HEK293 (cell line): ENCODE measurements around the gene COL4A1.

Experiments
- CTCF ChIA-PET: fragments of 350-600 bp; formaldehyde crosslinking; extraction: SDS; loops from one replicate; lab custom pipeline; 2021; ENCODE audit warnings: antibody characterized with exemption; lab: Yijun Ruan, JAX
- POLR2A ChIA-PET: fragments of 300-600 bp; formaldehyde crosslinking; extraction: SDS; loops from one replicate; lab custom pipeline; 2020; ENCODE audit warnings: antibody characterized with exemption, inconsistent platforms; lab: Yijun Ruan, JAX
- H3K27ac ChIP-seq: fragments of 200-500 bp; sonication (Bioruptor generic); 2 replicates; pipeline ENCODE4 v1.5.1; 2014; ENCODE audit warnings: low read depth, low read length, control low read depth, inconsistent platforms; ENCODE audit errors: extremely low read depth
- H3K36me3 ChIP-seq, 2 experiments: fragments of 200-500 bp in 1 of 2; sonication (Bioruptor generic) in 1 of 2; 1 replicate in 1 of 2; 2 replicates in 1 of 2; pipeline ENCODE4 v1.5.1; 2014 to 2017; ENCODE audit warnings: inconsistent platforms in 2 of 2, low read length in 2 of 2; ENCODE audit not compliant: control insufficient read depth in 2 of 2, insufficient read depth in 1 of 2
- H3K4me1 ChIP-seq: fragments of 200-500 bp; sonication (Bioruptor generic); 2 replicates; pipeline ENCODE4 v1.5.1; 2014; ENCODE audit warnings: mild to moderate bottlenecking, low read length, inconsistent platforms; ENCODE audit not compliant: control insufficient read depth, insufficient read depth
- H3K4me3 ChIP-seq: 2 replicates; pipeline ENCODE4 v1.5.1; 2011; ENCODE audit warnings: low read depth, mild to moderate bottlenecking, control low read depth, low read length, moderate library complexity
- H3K9me3 ChIP-seq: fragments of 200-500 bp; sonication (Bioruptor generic); 2 replicates; pipeline ENCODE4 v1.5.1; 2014; ENCODE audit warnings: low read depth, low read length, inconsistent platforms; ENCODE audit not compliant: control insufficient read depth, insufficient read depth
- INSM2 ChIP-seq: fragments of 450-650 bp; formaldehyde crosslinking; IDR thresholded peaks from 2 replicates; pipeline ENCODE4 v1.5.1; 2016; ENCODE audit warnings: missing biosample characterization, missing genetic modification characterization
- KLF1 ChIP-seq: fragments of 450-650 bp; formaldehyde crosslinking; IDR thresholded peaks from 2 replicates; pipeline ENCODE4 v1.5.1; 2016; ENCODE audit warnings: missing biosample characterization, missing genetic modification characterization
- OVOL3 ChIP-seq: fragments of 450-650 bp; formaldehyde crosslinking; IDR thresholded peaks from 2 replicates; pipeline ENCODE4 v1.5.1; 2016; ENCODE audit warnings: missing biosample characterization, missing genetic modification characterization
- ZFHX2 ChIP-seq: fragments of 450-650 bp; formaldehyde crosslinking; conservative IDR thresholded peaks from 2 replicates; pipeline ENCODE4 v1.5.1; 2016; ENCODE audit warnings: missing biosample characterization, missing genetic modification characterization
- ZFP69B ChIP-seq: fragments of 450-650 bp; formaldehyde crosslinking; IDR thresholded peaks from 2 replicates; pipeline ENCODE4 v1.5.1; 2016; ENCODE audit warnings: missing biosample characterization, missing genetic modification characterization
- ZNF18 ChIP-seq: fragments of 450-650 bp; formaldehyde crosslinking; IDR thresholded peaks from 2 replicates; pipeline ENCODE4 v1.5.1; 2016; ENCODE audit warnings: missing biosample characterization, missing genetic modification characterization
- ZNF19 ChIP-seq: fragments of 450-650 bp; formaldehyde crosslinking; IDR thresholded peaks from 2 replicates; pipeline ENCODE4; 2016; ENCODE audit warnings: missing biosample characterization, missing genetic modification characterization, low read depth
- ZNF239 ChIP-seq: fragments of 450-650 bp; formaldehyde crosslinking; IDR thresholded peaks from 2 replicates; pipeline ENCODE4 v1.5.1; 2016; ENCODE audit warnings: missing biosample characterization, missing genetic modification characterization
- ZNF274 ChIP-seq, 2 experiments: fragments of 200-500 bp in 1 of 2; fragments of 450-650 bp in 1 of 2; sonication (Bioruptor generic) in 1 of 2; formaldehyde crosslinking in 1 of 2; IDR thresholded peaks; 2 replicates each; pipeline versions ENCODE4 v1.5.1 to v1.6.1; 2014 to 2016; ENCODE audit warnings: borderline replicate concordance in 1 of 2, inconsistent platforms in 1 of 2, low read length in 1 of 2, missing biosample characterization in 1 of 2, missing genetic modification characterization in 1 of 2
- ZNF366 ChIP-seq: fragments of 450-650 bp; formaldehyde crosslinking; conservative IDR thresholded peaks from 2 replicates; pipeline ENCODE4 v1.5.1; 2016; ENCODE audit warnings: missing biosample characterization, missing genetic modification characterization
- ZNF529 ChIP-seq: fragments of 450-650 bp; formaldehyde crosslinking; IDR thresholded peaks from 2 replicates; pipeline ENCODE4 v1.5.1; 2017; ENCODE audit warnings: missing genetic modification characterization, missing biosample characterization; ENCODE audit not compliant: insufficient replicate concordance
- ZNF639 ChIP-seq: fragments of 450-650 bp; formaldehyde crosslinking; IDR thresholded peaks from 2 replicates; pipeline ENCODE4 v1.5.1; 2016; ENCODE audit warnings: missing biosample characterization, missing genetic modification characterization
- ZNF747 ChIP-seq: fragments of 450-650 bp; formaldehyde crosslinking; IDR thresholded peaks from 2 replicates; pipeline ENCODE4 v1.5.1; 2016; ENCODE audit warnings: missing biosample characterization, missing genetic modification characterization
- ZNF768 ChIP-seq: fragments of 450-650 bp; formaldehyde crosslinking; IDR thresholded peaks from 2 replicates; pipeline ENCODE4 v1.5.1; 2018; ENCODE audit warnings: missing biosample characterization, mild to moderate bottlenecking, missing genetic modification characterization
- ZSCAN4 ChIP-seq: fragments of 450-650 bp; formaldehyde crosslinking; IDR thresholded peaks from 2 replicates; pipeline ENCODE4 v1.5.1; 2017; ENCODE audit warnings: missing biosample characterization, missing genetic modification characterization

The COL4A1 gene

GRCh38 chr13:110229905-110230563 lies 76.9 kb downstream of the COL4A1 start (continued):
- TF ChIP-seq ZFHX2 (tag by site-specific recombination): 0 out of 2 replicates have a peak, but pooled peaks have one; percentile 27
- TF ChIP-seq OVOL3 (tag by site-specific recombination): no peak
- no peak for TF ChIP-seq KLF1 (tag by site-specific recombination)
- peak; percentile 67; the same call in 1 of the 2 replicates for TF ChIP-seq ZNF18 (tag by site-specific recombination)
- TF ChIP-seq ZNF19 (tag by site-specific recombination): no peak

GRCh38 chr13:110228936-110229904 lies 77.7 kb downstream of the COL4A1 start:
- POLR2A ChIA-PET: no interaction called here
- H3K4me1 ChIP-seq: no peaks in the 10 kb centered on the region
- no peaks in the 10 kb centered on the region for H3K9me3 ChIP-seq
- no peak overlapping the region for H3K27ac ChIP-seq
- H3K4me3 ChIP-seq: no peak overlapping the region
- TF ChIP-seq ZFP69B (tag by site-specific recombination) (no peak), ZNF274 (IDR thresholded peaks at IDR 0.05; ENCODE audit: low read length) (no peak), ZNF274 (tag by site-specific recombination; IDR thresholded peaks at IDR 0.05; ENCODE audit: borderline replicate concordance) (no peak)
- TF ChIP-seq, all 188 proteins: peak for 0
- CTCF ChIA-PET: interaction anchor here (1.2 to 1.7 kb wide), 2 partner anchors 10 to 183 kb away, joined by 3 to 5 read pairs; no protein-coding TSS in a partner anchor
- no peaks in the 10 kb centered on the region for H3K36me3 ChIP-seq

GRCh38 chr13:110227864-110228643 lies 78.9 kb downstream of the COL4A1 start:
- POLR2A ChIA-PET: no interaction called here

GRCh38 chr13:110227416-110227815 lies 79.5 kb downstream of the COL4A1 start:
- TF ChIP-seq ZFHX2 (tag by site-specific recombination) (peak; percentile 41), INSM2 (tag by site-specific recombination) (no peak), ZSCAN4 (tag by site-specific recombination) (peak; percentile 77)
- TF ChIP-seq, all 188 proteins: peak for 2
- Histone ChIP-seq H3K27ac (no peak overlapping the region), H3K4me3 (no peak overlapping the region), H3K4me1 (no peaks in the 10 kb centered on the region), H3K36me3 (no peaks in the 10 kb centered on the region), H3K9me3 (no peaks in the 10 kb centered on the region)
- POLR2A ChIA-PET: no interaction called here
- CTCF ChIA-PET: interaction anchor here (1.7 kb wide), 1 partner anchor 11 kb away, joined by 5 read pairs; no protein-coding TSS in a partner anchor

More at GRCh38 chr13:110227864-110228643, 78.9 kb downstream of the COL4A1 start:
- Histone ChIP-seq H3K36me3 (no peaks in the 10 kb centered on the region), H3K27ac (no peak overlapping the region), H3K9me3 (no peaks in the 10 kb centered on the region), H3K4me1 (no peaks in the 10 kb centered on the region), H3K4me3 (no peak overlapping the region)
- TF ChIP-seq ZNF747 (tag by site-specific recombination): no peak
- no peak for TF ChIP-seq ZNF768 (tag by site-specific recombination)
- no peak for TF ChIP-seq ZNF529 (tag by site-specific recombination)
- TF ChIP-seq ZNF239 (tag by site-specific recombination): no peak
- TF ChIP-seq ZNF366 (tag by site-specific recombination): no peak
- TF ChIP-seq ZNF639 (tag by site-specific recombination): no peak
- TF ChIP-seq ZFHX2 (tag by site-specific recombination): no peak
- CTCF ChIA-PET: interaction anchor here (1.7 kb wide), 1 partner anchor 11 kb away, joined by 5 read pairs; no protein-coding TSS in a partner anchor
